ENCODE measurements around the gene SAE1. TPM values are rescaled to one million over a fixed set of nuclear protein-coding genes. Genes with fewer than 3 reads are reported as not detected.

The SAE1 gene
- total and polyA plus RNA-seq, 10 of the 15 experiments (the other 5 are each of a cell fraction or from before 2014, with no cell fraction given): 62.0 to 246 (median 148) TPM

- SMC1A ChIA-PET (ENCODE audit: uncharacterized antibody, unreplicated experiment): interaction anchor here (1.0 to 1.3 kb wide), 3 partner anchors 11 to 73 kb away, joined by 3 to 4 read pairs (median 3); partner anchors contain the start of gene ZC3H4
- RAD21 ChIA-PET (ENCODE audit: unreplicated experiment): no interaction called here
- peaks cover 27 to 39% of the 10 kb centered on the region in 2 experiments for H3K36me3 ChIP-seq (ENCODE audit: control insufficient read depth in 2 of 2, insufficient read depth in 2 of 2, low read length in 1 of 2)
- DNase-seq (ENCODE audit: low read depth, low spot score) (no peak), ATAC-seq (no peak), FAIRE-seq (no peak)
- H3K4me1 ChIP-seq (ENCODE audit: control insufficient read depth, insufficient read depth, low read length): peaks cover 28% of the 10 kb centered on the region
- peak overlapping the region; percentile 57; the same call in 1 of the 2 replicates for H3K9ac ChIP-seq (ENCODE audit: control insufficient read depth, insufficient read depth, low read length)
- intact Hi-C loops (cut with micrococcal nuclease; ENCODE audit: unreplicated experiment) (no loop called here), in situ Hi-C loops (cut with MboI) (no loop called here)
- H3K4me3 ChIP-seq: 0 out of 2 replicates have a peak overlapping the region, but pooled peaks have one; percentile 15
- WGBS (ENCODE audit: insufficient coverage, insufficient replicate concordance, low lambda C conversion rate, missing lambda C conversion rate): 0% methylated on average over 5 of the region's 5 CpGs
- no peaks in the 10 kb centered on the region for H3K9me3 ChIP-seq (replicated peaks; ENCODE audit: control insufficient read depth, insufficient read depth, low read length)
- no peak overlapping the region for H2AFZ ChIP-seq (ENCODE audit: control insufficient read depth, low read depth, low read length)
- no peaks in the 10 kb centered on the region for H4K20me1 ChIP-seq (ENCODE audit: control insufficient read depth, insufficient read depth)
- peak overlapping the region; percentile 85 for H3K27ac ChIP-seq (ENCODE audit: control insufficient read depth, insufficient read depth)
- H3K79me2 ChIP-seq (ENCODE audit: control insufficient read depth, insufficient read depth, low read length): peaks cover 40% of the 10 kb centered on the region
- CTCF ChIA-PET: interaction anchor here (0.6 to 3.6 kb wide), 4 partner anchors 13 to 116 kb away, joined by 3 to 19 read pairs (median 4); no protein-coding TSS in a partner anchor
- peak overlapping the region; percentile 79 for H3K4me2 ChIP-seq (ENCODE audit: control insufficient read depth, insufficient read depth)
- POLR2A ChIA-PET: interaction anchor here (0.6 kb wide), 1 partner anchor 155 kb away, joined by 3 read pairs; no protein-coding TSS in a partner anchor
- BruUV-seq (replicated peaks): no TSS peak
- peak; percentile 64; the same call in 1 of the 2 replicates for TF ChIP-seq PAX5 (IDR thresholded peaks at IDR 0.05; ENCODE audit: borderline replicate concordance, low read depth, low read length)
- peak in 1 of 2 experiments; percentile 75; a peak in 2 of 4 replicates for TF ChIP-seq SRF (IDR thresholded peaks at IDR 0.05; ENCODE audit: low read depth in 2 of 2, low read length in 2 of 2)
- peak; percentile 47; the same call in 1 of the 2 replicates for TF ChIP-seq CREB1 (IDR thresholded peaks at IDR 0.05; ENCODE audit: low read depth)
- TF ChIP-seq CHD2 (IDR thresholded peaks at IDR 0.05; ENCODE audit: borderline replicate concordance, low read depth, low read length): no peak
- no peaks in the 10 kb centered on the region for H3K27me3 ChIP-seq (replicated peaks in 1 of 2; ENCODE audit: control insufficient read depth in 2 of 2, insufficient read depth in 2 of 2, low read length in 1 of 2)
Measured at GRCh38 chr19:47093254-47093653, 37.4 kb upstream of the SAE1 start.

GRCh38 chr19:47093841-47094240 is 36.8 kb upstream of the SAE1 start:
- WGBS (ENCODE audit: insufficient coverage, insufficient replicate concordance, low lambda C conversion rate, missing lambda C conversion rate): 2% methylated on average over 10 of the region's 10 CpGs
- Histone ChIP-seq H3K9ac (ENCODE audit: control insufficient read depth, insufficient read depth, low read length) (peak overlapping the region; percentile 45), H3K79me2 (ENCODE audit: control insufficient read depth, insufficient read depth, low read length) (peaks cover 45% of the 10 kb centered on the region), H3K27me3 (replicated peaks in 1 of 2; ENCODE audit: control insufficient read depth in 2 of 2, insufficient read depth in 2 of 2, low read length in 1 of 2) (no peaks in the 10 kb centered on the region), H3K9me3 (replicated peaks; ENCODE audit: control insufficient read depth, insufficient read depth, low read length) (no peaks in the 10 kb centered on the region), H3K4me3 (0 out of 2 replicates have a peak overlapping the region, but pooled peaks have one; percentile 15), H3K36me3 (ENCODE audit: control insufficient read depth in 2 of 2, insufficient read depth in 2 of 2, low read length in 1 of 2) (peaks cover 27 to 35% of the 10 kb centered on the region in 2 experiments), H3K4me2 (ENCODE audit: control insufficient read depth, insufficient read depth) (peak overlapping the region; percentile 79), H4K20me1 (ENCODE audit: control insufficient read depth, insufficient read depth) (no peaks in the 10 kb centered on the region), H3K27ac (ENCODE audit: control insufficient read depth, insufficient read depth) (peak overlapping the region; percentile 85), H2AFZ (ENCODE audit: control insufficient read depth, low read depth, low read length) (no peak overlapping the region), H3K4me1 (ENCODE audit: control insufficient read depth, insufficient read depth, low read length) (peaks cover 28% of the 10 kb centered on the region)
- ChIA-PET SMC1A (ENCODE audit: uncharacterized antibody, unreplicated experiment) (interaction anchor here (1.0 to 1.3 kb wide), 3 partner anchors 11 to 73 kb away, joined by 3 to 4 read pairs (median 3); partner anchors contain the start of gene ZC3H4), CTCF (interaction anchor here (0.8 to 3.6 kb wide), 4 partner anchors 14 to 81 kb away, joined by 3 to 19 read pairs (median 4); no protein-coding TSS in a partner anchor), RAD21 (ENCODE audit: unreplicated experiment) (no interaction called here), POLR2A (interaction anchor here (0.6 kb wide), 1 partner anchor 154 kb away, joined by 3 read pairs; no protein-coding TSS in a partner anchor)
- ATAC-seq (no peak), FAIRE-seq (peak; percentile 95), DNase-seq (ENCODE audit: low read depth, low spot score) (no peak)
- TSS peak; percentile 28 for BruUV-seq (replicated peaks)
- in situ Hi-C loops (cut with MboI) (no loop called here), intact Hi-C loops (cut with micrococcal nuclease; ENCODE audit: unreplicated experiment) (no loop called here)
- TF ChIP-seq USF1 (IDR thresholded peaks at IDR 0.05; ENCODE audit: borderline replicate concordance, extremely low read length, insufficient read depth, low read depth, low read length) (no peak), PAX5 (IDR thresholded peaks at IDR 0.05; ENCODE audit: borderline replicate concordance, low read depth, low read length) (peak; percentile 24; the same call in 1 of the 2 replicates), TAF1 (IDR thresholded peaks at IDR 0.05; ENCODE audit: borderline replicate concordance, low read depth, low read length) (0 out of 2 replicates have a peak, but pooled peaks have one; percentile 32), PKNOX1 (IDR thresholded peaks at IDR 0.05) (peak; percentile 80), YBX1 (IDR thresholded peaks at IDR 0.05) (no peak), ETV6 (conservative IDR thresholded peaks at IDR 0.05 in 1 of 2, IDR thresholded peaks at IDR 0.05 in 1 of 2; ENCODE audit: borderline replicate concordance in 1 of 2, low read depth in 1 of 2) (peak in 1 of 2 experiments; percentile 63; a peak in 2 of 4 replicates), RAD51 (IDR thresholded peaks at IDR 0.05) (no peak), CTCF (IDR thresholded peaks at IDR 0.05 in 2 of 3, conservative IDR thresholded peaks at IDR 0.05 in 1 of 3; ENCODE audit: control insufficient read depth in 2 of 3, extremely low read depth in 1 of 3, insufficient read depth in 1 of 3, low read depth in 3 of 3, low read length in 3 of 3) (0 out of 6 replicates have a peak, but pooled peaks of 1 of the 3 experiments have one; percentile 6)

Measured in GM12878 (cell line).